GM12878 (cell line): ENCODE data around the gene LRRC3C. TPM values are rescaled to one million over a fixed set of nuclear protein-coding genes. Genes with fewer than 3 reads are reported as not detected.

Source experiments
- ATAC-seq: fragments of 200-7000 bp; cut with Tn5 transposase; 3 replicates; pipeline ENCODE4 v1.9.1; 2020; ENCODE audit warnings: mild to moderate bottlenecking, moderate library complexity
- BruUV-seq: library from RNA; stranded (reverse); fragments of 400-500 nt; replicated peaks from 2 replicates; lab custom pipeline; 2021; lab: Mats Ljungman, UMichigan
- CTCF ChIA-PET: fragments of 300-600 bp; sonication (Branson Sonifier 250); formaldehyde crosslinking; extraction: SDS; loops from one replicate; lab custom pipeline; 2021; ENCODE audit warnings: inconsistent platforms; lab: Yijun Ruan, JAX
- POLR2A ChIA-PET: fragments of 350-600 bp; formaldehyde crosslinking; extraction: SDS; loops from one replicate; lab custom pipeline; 2021; ENCODE audit warnings: inconsistent platforms; lab: Charles Lee
- RAD21 ChIA-PET: fragments of 300-600 bp; sonication (Branson Sonifier 250); formaldehyde crosslinking; loops from one replicate; lab custom pipeline; 2023; ENCODE audit warnings: antibody characterized with exemption; ENCODE audit not compliant: unreplicated experiment; lab: Charles Lee
- SMC1A ChIA-PET: fragments of 300-600 bp; sonication (Branson Sonifier 250); formaldehyde crosslinking; loops from one replicate; lab custom pipeline; 2023; ENCODE audit not compliant: unreplicated experiment, uncharacterized antibody; lab: Charles Lee
- DNase-seq: peaks from one replicate; pipeline ENCODE4 v3.0.0-alpha.2; 2011; ENCODE audit warnings: low read depth, low spot score
- FAIRE-seq: peaks from 3 replicates; lab custom pipeline; 2011; peaks lifted over from hg19 to GRCh38; lab: Jason Lieb, UNC
- H2AFZ ChIP-seq: 2 replicates; pipeline ENCODE4 v1.6.0; 2011; ENCODE audit warnings: low read depth, low read length, control low read depth; ENCODE audit not compliant: control insufficient read depth
- H3K27ac ChIP-seq: 2 replicates; pipeline ENCODE4 v1.5.1; 2011; ENCODE audit warnings: control low read depth; ENCODE audit not compliant: control insufficient read depth, insufficient read depth
- H3K27me3 ChIP-seq, 2 experiments: replicated peaks in 1 of 2; 2 replicates each; pipeline versions ENCODE4 v1.6.0 to v1.6.1; 2011; ENCODE audit warnings: low read length in 1 of 2; ENCODE audit not compliant: control insufficient read depth in 2 of 2, insufficient read depth in 2 of 2
- H3K36me3 ChIP-seq, 2 experiments: 2 replicates each; pipeline ENCODE4 v1.5.1; 2011; ENCODE audit warnings: low read length in 1 of 2; ENCODE audit not compliant: control insufficient read depth in 2 of 2, insufficient read depth in 2 of 2
- H3K4me1 ChIP-seq: 2 replicates; pipeline ENCODE4 v1.6.1; 2011; ENCODE audit warnings: mild to moderate bottlenecking, low read length, moderate library complexity, mixed read lengths; ENCODE audit not compliant: control insufficient read depth, insufficient read depth
- H3K4me2 ChIP-seq: 2 replicates; pipeline ENCODE4 v1.6.0; 2011; ENCODE audit warnings: control low read depth; ENCODE audit not compliant: control insufficient read depth, insufficient read depth
- H3K4me3 ChIP-seq: fragments of 200-600 bp; sonication (generic); 2 replicates; pipeline ENCODE4 v1.5.1; 2016
- H3K79me2 ChIP-seq: 2 replicates; pipeline ENCODE4 v1.6.0; 2011; ENCODE audit warnings: low read length; ENCODE audit not compliant: control insufficient read depth, insufficient read depth
- H3K9ac ChIP-seq: 2 replicates; pipeline ENCODE4 v1.8.0; 2011; ENCODE audit warnings: low read length, control low read depth, mixed read lengths; ENCODE audit not compliant: control insufficient read depth, insufficient read depth
- H3K9me3 ChIP-seq: replicated peaks from 3 replicates; pipeline ENCODE4 v1.5.1; 2011; ENCODE audit warnings: mild to moderate bottlenecking, low read length; ENCODE audit not compliant: control insufficient read depth, insufficient read depth
- H4K20me1 ChIP-seq: 2 replicates; pipeline ENCODE4 v1.6.0; 2011; ENCODE audit not compliant: control insufficient read depth, insufficient read depth
- BMI1 ChIP-seq: fragments of 450-650 bp; IDR thresholded peaks from 2 replicates; pipeline ENCODE4 v1.6.1; 2016; ENCODE audit warnings: mild to moderate bottlenecking, moderate library complexity, borderline replicate concordance
- EZH2 ChIP-seq: IDR thresholded peaks from 2 replicates; pipeline ENCODE4 v1.6.1; 2012; ENCODE audit warnings: low read depth, mild to moderate bottlenecking, control low read depth, inconsistent platforms, low read length, borderline replicate concordance; ENCODE audit not compliant: control insufficient read depth
- HDAC6 ChIP-seq: fragments of 200-600 bp; sonication (generic); IDR thresholded peaks from one replicate; pipeline ENCODE4 v1.8.0; 2017; ENCODE audit warnings: antibody characterized with exemption; ENCODE audit not compliant: unreplicated experiment
- TCF12 ChIP-seq: IDR thresholded peaks from 2 replicates; pipeline ENCODE4 v1.6.1; 2011; ENCODE audit warnings: low read depth, mild to moderate bottlenecking, low read length
- TCF3 ChIP-seq: IDR thresholded peaks from 2 replicates; pipeline ENCODE4 v1.6.1; 2012; ENCODE audit warnings: low read depth, mild to moderate bottlenecking, low read length, borderline replicate concordance; ENCODE audit not compliant: insufficient read depth
- YBX1 ChIP-seq: fragments of 450-650 bp; IDR thresholded peaks from 2 replicates; pipeline ENCODE4 v1.6.1; 2016; ENCODE audit warnings: antibody characterized with exemption
- WGBS: methylation state at CpG from one replicate; pipeline ENCODE4 v1.1.6; 2016; ENCODE audit warnings: low lambda C conversion rate; ENCODE audit not compliant: insufficient replicate concordance, insufficient coverage; ENCODE audit errors: missing lambda C conversion rate; 5-methylcytosine and 5-hydroxymethylcytosine counted together
- in situ Hi-C: fragments of 300-500 bp; cut with MboI; formaldehyde crosslinking; loops from 9 replicates; pipeline ENCODE4 v1.14.3; 2018; ENCODE audit warnings: mixed read lengths
- intact Hi-C: fragments of 100-400 bp; cut with micrococcal nuclease; formaldehyde crosslinking; loops from one replicate; pipeline ENCODE4 v1.14.2; 2022; ENCODE audit not compliant: unreplicated experiment
- polyA plus RNA-seq, 11 experiments: library from polyadenylated mRNA; depleted of rRNA in 4 of 11; unstranded in 6 of 11; stranded (reverse) in 5 of 11; fragments of >200 nt; fragmentation: Nextera tagmentation in 4 of 11; fragmentation: Illumina TruSeq in 1 of 11; extraction: Ambion mirVana in 4 of 11; extraction: Trizol in 1 of 11; gene quantifications; 1 replicate in 1 of 11; 2 replicates in 10 of 11; pipeline versions ENCODE4 v1.2.1 to v1.2.3, GENCODE V29; 2011 to 2016; ENCODE audit warnings: inconsistent platforms in 2 of 11, missing spikeins in 2 of 11, low read depth in 1 of 11
- total RNA-seq, 4 experiments: library from RNA; depleted of rRNA in 3 of 4; stranded (reverse); fragments of >200 nt in 3 of 4; fragmentation: Illumina TruSeq in 1 of 4; extraction: Trizol in 1 of 4; gene quantifications; 2 replicates each; pipeline versions ENCODE4 v1.2.1 to v1.2.3, GENCODE V29; 2013 to 2021

LRRC3C gene
- total and polyA plus RNA-seq, 10 of the 15 experiments (the other 5 are each of a cell fraction or from before 2014, with no cell fraction given), result not detected

DNA sequence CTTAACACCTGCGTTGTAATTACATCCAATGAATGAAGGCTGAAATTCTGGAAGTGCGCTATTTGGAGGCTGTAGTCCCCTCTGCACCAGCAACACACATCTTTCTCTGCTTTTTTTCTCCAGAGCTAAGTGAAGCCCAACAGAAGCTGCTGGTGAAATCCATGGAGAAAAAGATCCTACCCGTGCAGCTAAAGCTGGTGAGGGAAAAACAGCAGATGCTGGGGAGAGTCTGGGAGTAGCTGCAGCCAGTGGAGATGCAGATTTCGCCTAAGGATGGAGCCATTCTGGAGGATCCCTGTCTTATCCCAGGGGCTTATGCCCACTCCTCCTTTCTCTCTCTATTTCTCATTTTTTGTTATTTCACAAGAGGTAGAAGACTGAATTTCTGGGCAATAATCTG, 48.3 kb downstream of the LRRC3C start:
- TF ChIP-seq EZH2 (no peak), BMI1 (no peak)
- TF ChIP-seq, all 136 proteins: peak for 0
- Histone ChIP-seq H2AFZ (no peak overlapping the region), H3K9me3 (no peaks in the 10 kb centered on the region), H4K20me1 (no peaks in the 10 kb centered on the region), H3K4me2 (no peak overlapping the region), H3K4me1 (peaks cover 6% of the 10 kb centered on the region), H3K36me3 (no peaks in the 10 kb centered on the region), H3K4me3 (no peak overlapping the region), H3K9ac (no peak overlapping the region), H3K27me3 (peaks cover 0 to 4% of the 10 kb centered on the region in 2 experiments; a peak in 2 of 4 replicates), H3K27ac (no peak overlapping the region), H3K79me2 (peaks cover 2% of the 10 kb centered on the region)
- CTCF ChIA-PET, result interaction anchor here (0.6 to 9.0 kb wide), 6 partner anchors 19 to 354 kb away, joined by 3 to 120 read pairs (median 4); no protein-coding TSS in a partner anchor
- in situ Hi-C loops (no loop called here), intact Hi-C loops (no loop called here)
- no peak for FAIRE-seq
- RAD21 ChIA-PET, result interaction anchor here (0.5 to 1.0 kb wide), 3 partner anchors 103 to 197 kb away, joined by 3 read pairs; no protein-coding TSS in a partner anchor
- SMC1A ChIA-PET, result interaction anchor here (2.0 to 2.8 kb wide), 3 partner anchors 18 to 103 kb away, joined by 8 to 19 read pairs (median 9); no protein-coding TSS in a partner anchor
- POLR2A ChIA-PET, result interaction anchor here (0.5 to 0.9 kb wide), 3 partner anchors 17 to 232 kb away, joined by 3 to 4 read pairs (median 3); no protein-coding TSS in a partner anchor
- WGBS, result 73% methylated on average over 4 of the region's 4 CpGs
- DNase-seq, result no peak
- BruUV-seq, result no TSS peak
- ATAC-seq, result no peak

DNA sequence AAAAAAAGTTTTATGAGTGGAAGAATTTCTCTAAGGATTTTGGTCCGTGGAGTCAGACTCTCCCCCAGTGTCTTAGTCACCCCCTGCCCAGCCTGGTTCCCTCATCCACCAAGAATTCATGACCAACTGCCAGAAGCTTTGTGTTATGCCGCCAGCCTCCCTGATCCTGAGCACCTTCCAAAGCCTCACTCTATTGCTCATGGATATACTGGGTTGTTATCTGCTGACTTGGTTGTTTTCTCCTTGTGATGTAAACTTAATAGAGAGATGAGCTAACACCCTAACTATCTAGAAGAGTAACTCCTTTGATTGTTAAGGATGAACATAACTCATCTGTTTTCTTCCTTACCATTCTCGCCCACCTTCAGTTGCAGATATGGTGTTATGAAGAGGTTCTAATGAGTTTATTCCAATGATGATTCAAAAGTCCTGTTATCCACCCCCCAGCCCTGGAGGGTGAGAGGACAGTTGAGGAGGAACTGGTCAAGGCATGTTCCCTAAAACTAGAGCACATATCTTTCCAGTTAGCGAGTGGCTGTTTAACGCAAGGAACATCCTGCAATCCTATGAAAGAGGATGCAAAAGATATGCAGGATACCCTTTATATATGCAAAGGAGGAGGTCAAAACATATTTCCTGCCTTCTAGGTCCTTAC, 51.6 kb downstream of the LRRC3C start:
- no TSS peak for BruUV-seq
- Histone ChIP-seq H3K79me2 (peaks cover 31% of the 10 kb centered on the region), H2AFZ (peak overlapping the region; percentile 96), H3K9ac (no peak overlapping the region), H3K4me2 (peak overlapping the region; percentile 62), H3K27ac (no peak overlapping the region), H3K36me3 (peaks cover 0 to under 1% of the 10 kb centered on the region in 2 experiments; a peak in 2 of 4 replicates), H3K4me1 (peaks cover 6% of the 10 kb centered on the region), H3K4me3 (0 out of 2 replicates have a peak overlapping the region, but pooled peaks have one; percentile 66), H3K9me3 (no peaks in the 10 kb centered on the region), H4K20me1 (no peaks in the 10 kb centered on the region), H3K27me3 (no peaks in the 10 kb centered on the region; a peak in 1 of 4 replicates)
- in situ Hi-C loops, result no loop called here
- 73% methylated on average over 5 of the region's 5 CpGs for WGBS
- no peak for FAIRE-seq
- no peak for ATAC-seq
- intact Hi-C loops, result no loop called here
- ChIA-PET POLR2A (interaction anchor here (1.0 to 2.1 kb wide), 5 partner anchors 10 to 107 kb away, joined by 4 to 20 read pairs (median 9); partner anchors contain the start of gene ORMDL3), SMC1A (interaction anchor here (0.6 to 6.0 kb wide), 10 partner anchors 11 to 358 kb away, joined by 3 to 38 read pairs (median 6); no protein-coding TSS in a partner anchor), CTCF (interaction anchor here (0.6 to 9.0 kb wide), 18 partner anchors 10 to 1342 kb away, joined by 3 to 120 read pairs (median 6); partner anchors contain the start of genes GSDMA and PGAP3), RAD21 (interaction anchor here (0.8 to 5.0 kb wide), 12 partner anchors 21 to 358 kb away, joined by 3 to 44 read pairs (median 8); partner anchors contain the start of gene MED24)
- TF ChIP-seq YBX1 (no peak), HDAC6 (no peak), TCF3 (no peak), TCF12 (no peak)
- DNase-seq, result no peak
